ENCODE data around the gene MRGPRD. TPM values are rescaled to one million over a fixed set of nuclear protein-coding genes. Genes with fewer than 3 reads are reported as not detected.
"Not testable (repeated sequence)": the region's sequence is repeated elsewhere in the genome, so short reads cannot be mapped to it uniquely, and the experiment has no call there.

Gene MRGPRD
- total and polyA plus RNA-seq, 2 donors (not counting 1 experiment from before 2014, with no cell fraction given), result not detected

GRCh38 chr11:68974421-68975194 is 6.2 kb downstream of the MRGPRD start:
- WGBS (ENCODE audit: insufficient coverage), result 94% methylated on average over 19 of the region's 23 CpGs
- no peaks in the 10 kb centered on the region for H3K36me3 ChIP-seq (replicated peaks in 1 of 2; ENCODE audit: control extremely low read depth in 1 of 2, control insufficient read depth in 1 of 2, extremely low read depth in 1 of 2, insufficient read depth in 2 of 2, low read length in 1 of 2)
- H4K20me1 ChIP-seq (ENCODE audit: control insufficient read depth, insufficient read depth, low read length, poor library complexity, severe bottlenecking), result no peaks in the 10 kb centered on the region
- POLR2A ChIA-PET, result no interaction called here
- H3K4me1 ChIP-seq (ENCODE audit: control insufficient read depth in 2 of 2, insufficient read depth in 2 of 2, low read length in 2 of 2), result no peaks in the 10 kb centered on the region
- no peak overlapping the region for H3K27ac ChIP-seq (ENCODE audit: low read length in 2 of 2)
- no peak overlapping the region for H3K4me3 ChIP-seq (ENCODE audit: control extremely low read depth in 1 of 5, extremely low read depth in 1 of 5, insufficient read depth in 1 of 5, low read depth in 2 of 5, low read length in 4 of 5)
- H3K27ac Mint-ChIP-seq, result no peak overlapping the region
- no peaks in the 10 kb centered on the region for H3K4me1 Mint-ChIP-seq
- ATAC-seq (ENCODE audit: low read depth) (no peak), DNase-seq (no peak)
- H3K4me2 ChIP-seq (replicated peaks; ENCODE audit: low read depth, low read length, poor library complexity, severe bottlenecking), result no peak overlapping the region
- no peak overlapping the region for H3K4me3 Mint-ChIP-seq
- H3K9me3 Mint-ChIP-seq (ENCODE audit: insufficient read depth), result no peaks in the 10 kb centered on the region
- H2AFZ ChIP-seq (ENCODE audit: insufficient read depth, low read depth, low read length, poor library complexity, severe bottlenecking), result peak overlapping the region; percentile 49
- intact Hi-C loops (cut with micrococcal nuclease), result no loop called here
- TF ChIP-seq EZH2 (IDR thresholded peaks at IDR 0.05; ENCODE audit: borderline replicate concordance, insufficient read depth, low read depth, low read length, poor library complexity, severe bottlenecking) (no peak), CTCF (IDR thresholded peaks at IDR 0.05) (no peak)
- peaks cover 22% of the 10 kb centered on the region for H3K27me3 Mint-ChIP-seq
- no peaks in the 10 kb centered on the region for H3K79me2 ChIP-seq (ENCODE audit: control insufficient read depth, insufficient read depth, low read length)
- no peak overlapping the region for H3K9ac ChIP-seq (ENCODE audit: low read length)
- peaks cover 0 to 13% (median 0%) of the 10 kb centered on the region in 3 donors for H3K9me3 ChIP-seq (ENCODE audit: control extremely low read depth in 1 of 3, control insufficient read depth in 2 of 3, insufficient read depth in 1 of 3, low read length in 2 of 3)
- H3K27me3 ChIP-seq (replicated peaks in 1 of 4; ENCODE audit: control extremely low read depth in 1 of 4, control insufficient read depth in 3 of 4, insufficient read depth in 4 of 4, low read length in 3 of 4), result peaks cover 0 to 6% (median 2%) of the 10 kb centered on the region in 4 experiments
- CTCF ChIA-PET, result no interaction called here

DNA sequence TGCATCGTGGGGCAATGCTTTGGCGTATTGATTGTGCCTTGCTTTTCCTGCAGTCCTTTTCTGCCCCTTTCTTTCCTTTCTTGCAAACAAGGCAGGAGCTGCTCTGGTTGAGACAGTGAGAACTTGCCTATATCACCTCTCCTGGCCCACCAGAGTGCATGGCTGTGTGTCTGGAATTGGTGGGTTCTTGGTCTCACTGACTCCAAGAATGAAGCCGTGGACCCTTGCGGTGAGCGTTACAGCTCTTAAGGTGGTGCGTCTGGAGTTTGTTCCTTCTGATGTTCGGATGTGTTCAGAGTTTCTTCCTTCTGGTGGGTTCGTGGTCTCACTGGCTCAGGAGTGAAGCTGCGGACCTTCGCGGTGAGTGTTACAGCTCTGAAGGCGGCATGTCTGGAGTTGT is 7.1 kb downstream of the MRGPRD start:
- intact Hi-C loops (cut with micrococcal nuclease); H3K27me3 ChIP-seq (replicated peaks in 1 of 4; ENCODE audit: control extremely low read depth in 1 of 4, control insufficient read depth in 3 of 4, insufficient read depth in 4 of 4, low read length in 3 of 4); H3K4me1 Mint-ChIP-seq; H3K9ac ChIP-seq (ENCODE audit: low read length); ATAC-seq (ENCODE audit: low read depth); CTCF ChIA-PET; H3K9me3 Mint-ChIP-seq (ENCODE audit: insufficient read depth); H2AFZ ChIP-seq (ENCODE audit: insufficient read depth, low read depth, low read length, poor library complexity, severe bottlenecking); POLR2A ChIA-PET; H3K4me3 ChIP-seq (ENCODE audit: control extremely low read depth in 1 of 5, extremely low read depth in 1 of 5, insufficient read depth in 1 of 5, low read depth in 2 of 5, low read length in 4 of 5); H3K4me2 ChIP-seq (replicated peaks; ENCODE audit: low read depth, low read length, poor library complexity, severe bottlenecking); H4K20me1 ChIP-seq (ENCODE audit: control insufficient read depth, insufficient read depth, low read length, poor library complexity, severe bottlenecking); H3K36me3 ChIP-seq (replicated peaks in 1 of 2; ENCODE audit: control extremely low read depth in 1 of 2, control insufficient read depth in 1 of 2, extremely low read depth in 1 of 2, insufficient read depth in 2 of 2, low read length in 1 of 2); H3K4me1 ChIP-seq (ENCODE audit: control insufficient read depth in 2 of 2, insufficient read depth in 2 of 2, low read length in 2 of 2); H3K27ac ChIP-seq (ENCODE audit: low read length in 2 of 2); H3K4me3 Mint-ChIP-seq; H3K27ac Mint-ChIP-seq; DNase-seq; H3K79me2 ChIP-seq (ENCODE audit: control insufficient read depth, insufficient read depth, low read length): not testable (repeated sequence)
- H3K27me3 Mint-ChIP-seq, result peaks cover 16% of the 10 kb centered on the region
- WGBS (ENCODE audit: insufficient coverage), result 80% methylated on average over 4 of the region's 12 CpGs
- peaks cover 0 to 13% (median 0%) of the 10 kb centered on the region in 3 donors for H3K9me3 ChIP-seq (ENCODE audit: control extremely low read depth in 1 of 3, control insufficient read depth in 2 of 3, insufficient read depth in 1 of 3, low read length in 2 of 3)
